HUES6 (cell line): ENCODE data around the gene TRABD2B.

Experiments used
- H3K27ac ChIP-seq: 2 replicates; pipeline ENCODE4 v1.7.0; 2013; ENCODE audit warnings: low read depth, mild to moderate bottlenecking, low read length, inconsistent platforms
- H3K27me3 ChIP-seq: 2 replicates; pipeline ENCODE4 v1.6.1; 2013; ENCODE audit warnings: low read length; ENCODE audit not compliant: control insufficient read depth, insufficient read depth
- H3K36me3 ChIP-seq: 2 replicates; pipeline ENCODE4 v1.6.1; 2013; ENCODE audit warnings: low read length; ENCODE audit not compliant: control insufficient read depth, insufficient read depth
- H3K4me1 ChIP-seq: 2 replicates; pipeline ENCODE4 v1.6.1; 2013; ENCODE audit warnings: low read length; ENCODE audit not compliant: control insufficient read depth, insufficient read depth
- H3K4me3 ChIP-seq: 2 replicates; pipeline ENCODE4 v1.5.1; 2013; ENCODE audit warnings: low read depth, low read length
- H3K9ac ChIP-seq: one replicate; pipeline ENCODE4 v1.6.1; 2013; ENCODE audit warnings: mild to moderate bottlenecking, low read length
- H3K9me3 ChIP-seq: 2 replicates; pipeline ENCODE4 v1.6.1; 2013; ENCODE audit warnings: low read depth, low read length; ENCODE audit not compliant: control insufficient read depth, insufficient read depth

The TRABD2B gene

DNA sequence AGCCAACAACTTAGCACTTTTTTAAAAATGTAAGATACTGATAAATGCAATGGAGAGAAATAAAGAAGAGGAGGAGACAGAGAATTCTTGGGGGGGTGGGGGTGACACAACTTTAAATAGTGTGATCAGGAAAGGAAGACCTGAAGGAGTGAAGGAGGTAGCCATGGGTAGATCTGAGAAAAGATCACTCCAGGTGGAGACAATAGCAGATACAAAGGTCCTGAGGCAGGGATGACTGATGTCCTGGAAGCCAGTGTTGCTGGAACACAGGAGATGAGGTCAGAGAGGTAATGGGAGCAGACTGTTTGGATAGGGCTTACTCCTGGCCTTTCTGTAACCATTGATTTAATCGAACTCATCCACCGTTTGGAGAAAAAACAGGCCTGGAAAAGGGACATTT is 24.6 kb upstream of the TRABD2B start:
- H3K36me3 ChIP-seq: no peaks in the 10 kb centered on the region
- peaks cover 31% of the 10 kb centered on the region for H3K4me1 ChIP-seq
- H3K4me3 ChIP-seq: no peak overlapping the region
- H3K27ac ChIP-seq: no peak overlapping the region
- peaks cover 15% of the 10 kb centered on the region; the same call in 1 of the 2 replicates for H3K27me3 ChIP-seq
- no peaks in the 10 kb centered on the region for H3K9me3 ChIP-seq
- H3K9ac ChIP-seq: no peak overlapping the region

- H3K36me3 ChIP-seq: no peaks in the 10 kb centered on the region
- peaks cover 8% of the 10 kb centered on the region; the same call in 1 of the 2 replicates for H3K27me3 ChIP-seq
- no peak overlapping the region for H3K27ac ChIP-seq
- H3K9ac ChIP-seq: no peak overlapping the region
- H3K4me1 ChIP-seq: peaks cover 11% of the 10 kb centered on the region
- H3K9me3 ChIP-seq: no peaks in the 10 kb centered on the region
- no peak overlapping the region for H3K4me3 ChIP-seq
Observed at GRCh38 chr1:48019714-48020315, 22.6 kb upstream of the TRABD2B start.

GRCh38 chr1:48018799-48019198 is 21.6 kb upstream of the TRABD2B start:
- Histone ChIP-seq H3K4me3 (no peak overlapping the region), H3K4me1 (0 out of 2 replicates have a peak, but pooled peaks cover 3% of the 10 kb centered on the region), H3K9me3 (no peaks in the 10 kb centered on the region), H3K27me3 (peaks cover 8% of the 10 kb centered on the region; the same call in 1 of the 2 replicates), H3K36me3 (no peaks in the 10 kb centered on the region), H3K9ac (no peak overlapping the region), H3K27ac (no peak overlapping the region)

GRCh38 chr1:48017716-48018115 is 20.5 kb upstream of the TRABD2B start:
- Histone ChIP-seq H3K4me3 (no peak overlapping the region), H3K9me3 (no peaks in the 10 kb centered on the region), H3K9ac (no peak overlapping the region), H3K4me1 (0 out of 2 replicates have a peak, but pooled peaks cover 3% of the 10 kb centered on the region), H3K36me3 (no peaks in the 10 kb centered on the region), H3K27me3 (peaks cover 8% of the 10 kb centered on the region; the same call in 1 of the 2 replicates), H3K27ac (no peak overlapping the region)

- no peaks in the 10 kb centered on the region for H3K36me3 ChIP-seq
- H3K9me3 ChIP-seq: no peaks in the 10 kb centered on the region
- H3K9ac ChIP-seq: no peak overlapping the region
- H3K4me3 ChIP-seq: no peak overlapping the region
- 0 out of 2 replicates have a peak, but pooled peaks cover 3% of the 10 kb centered on the region for H3K4me1 ChIP-seq
- no peak overlapping the region for H3K27ac ChIP-seq
- peaks cover 8% of the 10 kb centered on the region; the same call in 1 of the 2 replicates for H3K27me3 ChIP-seq
Observed at GRCh38 chr1:48016515-48016914, 19.3 kb upstream of the TRABD2B start.

DNA sequence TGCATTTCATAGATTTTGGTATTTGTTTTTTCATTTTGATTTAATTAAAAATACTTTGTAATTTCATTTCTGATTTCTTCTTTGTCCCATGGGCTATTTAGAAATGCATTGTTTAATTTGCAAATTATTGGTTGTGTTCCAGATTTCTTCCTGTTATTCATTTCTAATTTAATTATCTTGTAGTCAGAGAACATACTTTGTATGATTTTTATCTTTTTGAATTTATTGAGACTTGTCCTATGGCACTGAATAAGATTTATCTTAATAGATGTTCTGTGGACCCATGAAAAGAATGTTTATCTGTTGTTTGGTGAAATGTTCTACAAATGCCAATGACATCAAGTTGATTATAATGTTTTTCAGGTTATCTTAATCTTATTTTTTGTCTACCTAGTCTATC is 16.1 kb upstream of the TRABD2B start:
- no peak overlapping the region for H3K4me3 ChIP-seq

GRCh38 chr1:48007047-48007446 is 9.9 kb upstream of the TRABD2B start:
- H3K4me3 ChIP-seq: no peak overlapping the region
- peaks cover 34% of the 10 kb centered on the region for H3K4me1 ChIP-seq
- H3K27ac ChIP-seq: no peak overlapping the region
- H3K9ac ChIP-seq: no peak overlapping the region
- no peaks in the 10 kb centered on the region for H3K36me3 ChIP-seq
- peaks cover 8% of the 10 kb centered on the region; the same call in 1 of the 2 replicates for H3K27me3 ChIP-seq
- H3K9me3 ChIP-seq: no peaks in the 10 kb centered on the region

More for the DNA sequence above, 16.1 kb upstream of the TRABD2B start:
- H3K27ac ChIP-seq: no peak overlapping the region
- H3K9ac ChIP-seq: no peak overlapping the region
- H3K36me3 ChIP-seq: no peaks in the 10 kb centered on the region
- no peaks in the 10 kb centered on the region for H3K9me3 ChIP-seq
- H3K27me3 ChIP-seq: peaks cover 6% of the 10 kb centered on the region; the same call in 1 of the 2 replicates
- no peaks in the 10 kb centered on the region for H3K4me1 ChIP-seq

- no peaks in the 10 kb centered on the region for H3K36me3 ChIP-seq
- no peak overlapping the region for H3K27ac ChIP-seq
- H3K9ac ChIP-seq: no peak overlapping the region
- no peaks in the 10 kb centered on the region for H3K9me3 ChIP-seq
- H3K4me1 ChIP-seq: peaks cover 38% of the 10 kb centered on the region
- no peak overlapping the region for H3K4me3 ChIP-seq
- peaks cover 8% of the 10 kb centered on the region; the same call in 1 of the 2 replicates for H3K27me3 ChIP-seq
Observed at GRCh38 chr1:48006264-48006663, 9.1 kb upstream of the TRABD2B start.

DNA sequence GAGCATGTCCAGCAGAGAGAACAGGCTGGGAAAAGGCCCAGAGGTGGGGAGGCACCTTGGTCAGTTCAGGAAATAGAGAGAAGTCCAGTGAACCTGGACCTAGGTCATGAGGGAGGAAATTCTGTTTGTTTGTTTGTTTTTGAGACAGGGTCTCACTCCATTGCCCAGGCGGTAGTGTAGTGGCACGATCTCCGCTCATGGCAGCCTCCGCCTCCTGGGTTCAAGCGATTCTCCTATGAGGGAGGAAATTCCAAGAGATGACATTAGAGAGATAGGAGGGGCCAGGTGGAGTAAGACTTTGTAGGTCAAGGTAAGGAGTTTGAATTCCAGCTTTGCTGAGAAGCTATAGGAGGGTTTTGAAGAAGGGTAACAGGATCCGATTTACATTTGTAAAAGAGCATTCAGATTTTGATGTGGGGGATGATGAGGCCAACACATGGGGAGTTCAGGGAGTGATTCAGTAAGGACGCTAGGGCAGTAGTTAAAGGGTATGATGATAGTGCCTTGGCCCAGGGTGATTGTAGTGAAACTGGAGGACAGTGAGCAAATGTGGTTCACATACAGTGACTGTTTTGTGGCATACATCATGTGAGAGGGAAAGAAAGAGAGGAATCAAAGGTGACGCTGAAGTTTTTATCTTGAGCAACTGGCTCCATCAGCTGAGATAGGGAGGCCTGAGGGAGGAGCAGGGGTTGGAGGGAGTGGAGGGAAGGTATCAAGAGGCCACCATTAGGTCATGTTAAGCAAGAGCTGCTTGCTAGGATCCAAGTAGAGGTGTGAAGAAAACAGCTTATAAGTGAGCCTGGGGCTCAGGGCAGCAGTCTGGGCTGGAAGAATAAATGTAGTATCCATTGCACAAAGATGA is 8.3 kb upstream of the TRABD2B start:
- H3K4me1 ChIP-seq: peaks cover 38% of the 10 kb centered on the region
- no peak overlapping the region for H3K27ac ChIP-seq
- H3K27me3 ChIP-seq: peaks cover 8% of the 10 kb centered on the region; the same call in 1 of the 2 replicates
- no peak overlapping the region for H3K4me3 ChIP-seq
- H3K36me3 ChIP-seq: no peaks in the 10 kb centered on the region
- no peaks in the 10 kb centered on the region for H3K9me3 ChIP-seq
- no peak overlapping the region for H3K9ac ChIP-seq

- Histone ChIP-seq H3K4me1 (peaks cover 38% of the 10 kb centered on the region), H3K9ac (no peak overlapping the region), H3K27ac (no peak overlapping the region), H3K27me3 (peaks cover 18% of the 10 kb centered on the region), H3K9me3 (no peaks in the 10 kb centered on the region), H3K4me3 (no peak overlapping the region), H3K36me3 (no peaks in the 10 kb centered on the region)
Observed at GRCh38 chr1:48003741-48004531, 6.8 kb upstream of the TRABD2B start.
